Naive B cell (primary cell): ENCODE measurements around the gene FSIP1. TPM values are rescaled to one million over a fixed set of nuclear protein-coding genes. Genes with fewer than 3 reads are reported as not detected.

ENCODE experiments used
- ATAC-seq, 2 donors: fragments of 150-1000 bp; cut with Tn5 transposase; 2 replicates each; pipeline ENCODE4 v1.10.0; 2021; ENCODE audit warnings: low read depth in 2 of 2, mild to moderate bottlenecking in 2 of 2, moderate library complexity in 2 of 2
- DNase-seq: peaks from one replicate; pipeline ENCODE4 v3.0.0; 2022
- H3K27ac Mint-ChIP-seq, 6 donors: one replicate each; pipeline ENCODE4 v1.8.0; 2020 to 2022; ENCODE audit warnings: mild to moderate bottlenecking in 6 of 6, mixed read lengths in 6 of 6, moderate library complexity in 5 of 6, inconsistent platforms in 2 of 6
- H3K27me3 Mint-ChIP-seq, 3 donors: one replicate each; pipeline ENCODE4 v1.8.0; 2021 to 2022; ENCODE audit warnings: mixed read lengths in 3 of 3, mild to moderate bottlenecking in 1 of 3
- H3K36me3 Mint-ChIP-seq, 2 donors: one replicate each; pipeline ENCODE4 v1.8.0; 2020 to 2022; ENCODE audit warnings: mixed read lengths in 2 of 2, inconsistent platforms in 1 of 2, mild to moderate bottlenecking in 1 of 2
- H3K4me1 Mint-ChIP-seq, 3 donors: one replicate each; pipeline ENCODE4 v1.8.0; 2020 to 2022; ENCODE audit warnings: mixed read lengths in 3 of 3, inconsistent platforms in 1 of 3, mild to moderate bottlenecking in 1 of 3, moderate library complexity in 1 of 3
- H3K4me3 Mint-ChIP-seq, 8 donors: one replicate each; pipeline ENCODE4 v1.8.0; 2020 to 2022; ENCODE audit warnings: mild to moderate bottlenecking in 8 of 8, mixed read lengths in 8 of 8, moderate library complexity in 8 of 8, inconsistent platforms in 2 of 8
- H3K9me3 Mint-ChIP-seq, 7 donors: one replicate each; pipeline ENCODE4 v1.8.0; 2020 to 2022; ENCODE audit warnings: mixed read lengths in 7 of 7, mild to moderate bottlenecking in 5 of 7, inconsistent platforms in 2 of 7, moderate library complexity in 1 of 7
- polyA plus RNA-seq, 6 donors: library from polyadenylated mRNA; unstranded; fragments of 300-500 nt; fragmentation: Illumina TruSeq; gene quantifications; one replicate each; pipeline ENCODE4 v1.2.3, GENCODE V29; 2021; ENCODE audit warnings: low read depth in 6 of 6

FSIP1 gene
- polyA plus RNA-seq, 6 donors from 2014 or later = 0.14 to 0.44 (median 0.27) TPM

DNA sequence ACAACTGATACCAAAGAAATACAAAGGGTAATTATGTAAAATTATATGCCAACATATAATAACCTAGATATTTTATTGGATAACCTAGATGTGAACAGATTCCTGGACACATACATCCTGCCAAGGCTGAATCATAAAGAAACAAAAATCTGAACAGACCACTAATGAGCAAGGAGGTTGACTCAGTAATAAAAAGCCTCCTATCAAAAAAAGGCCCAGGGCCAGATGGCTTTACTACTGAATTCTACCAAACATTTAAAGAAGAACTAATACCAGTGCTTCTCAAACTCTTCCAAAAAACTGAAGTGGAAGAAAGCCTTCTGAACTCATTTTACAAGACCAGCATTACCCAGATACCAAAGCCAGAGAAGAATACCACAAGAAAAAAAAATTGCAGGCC, 169.4 kb downstream of the FSIP1 start:
- Mint-ChIP-seq H3K4me3 (no peak overlapping the region), H3K36me3 (peaks cover 9 to 28% of the 10 kb centered on the region in 2 donors), H3K27ac (no peak overlapping the region), H3K4me1 (no peaks in the 10 kb centered on the region), H3K9me3 (peaks cover 8 to 49% (median 31%) of the 10 kb centered on the region in 7 donors), H3K27me3 (no peaks in the 10 kb centered on the region)
- ATAC-seq (no peak), DNase-seq (no peak)

- peaks cover 8 to 58% (median 32%) of the 10 kb centered on the region in 7 donors for H3K9me3 Mint-ChIP-seq
- H3K4me3 Mint-ChIP-seq = no peak overlapping the region
- H3K36me3 Mint-ChIP-seq = peaks cover 9 to 28% of the 10 kb centered on the region in 2 donors
- peaks cover 5 to 12% (median 8%) of the 10 kb centered on the region in 3 donors for H3K27me3 Mint-ChIP-seq
- H3K27ac Mint-ChIP-seq = no peak overlapping the region
- ATAC-seq (no peak), DNase-seq (no peak)
- H3K4me1 Mint-ChIP-seq = no peaks in the 10 kb centered on the region
Observed at GRCh38 chr15:39610665-39611064, 172.0 kb downstream of the FSIP1 start.

DNA sequence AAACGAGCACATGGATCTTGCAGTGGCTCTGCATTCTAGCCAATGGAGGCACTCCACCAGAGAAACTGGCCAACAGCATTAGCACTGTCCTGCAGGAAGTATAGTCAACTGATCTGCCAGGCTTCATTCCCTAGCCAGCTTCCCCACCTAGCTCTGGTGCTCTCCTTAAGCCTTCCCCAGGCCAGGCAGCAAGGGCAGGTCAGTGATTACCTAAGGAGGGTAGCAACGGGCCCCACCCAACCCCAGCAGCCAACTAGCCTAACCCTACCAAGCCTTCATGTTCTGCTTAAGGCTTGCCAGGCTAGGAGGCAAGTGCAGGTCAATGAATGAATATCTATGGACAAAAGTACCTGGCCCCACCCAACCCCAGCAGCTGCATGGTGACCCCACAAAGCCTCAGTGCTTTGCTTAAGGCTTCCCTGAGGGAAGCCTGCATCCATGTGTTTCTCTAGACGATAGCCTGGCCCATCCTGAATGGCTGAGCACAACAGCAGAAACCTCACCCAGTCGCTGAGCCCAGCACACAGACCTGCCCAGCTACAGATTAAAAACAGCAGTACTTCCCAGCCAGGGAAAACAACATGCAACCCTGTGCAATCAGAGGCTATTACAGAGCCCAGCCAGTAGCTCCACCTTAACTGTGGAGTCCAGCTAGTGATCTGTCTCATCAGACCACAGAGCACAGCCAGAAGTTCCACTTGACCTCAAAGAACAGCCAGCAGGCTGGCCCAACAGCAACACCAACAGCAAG, 173.3 kb downstream of the FSIP1 start:
- Mint-ChIP-seq H3K27ac (no peak overlapping the region), H3K36me3 (peaks cover 9 to 28% of the 10 kb centered on the region in 2 donors), H3K4me1 (no peaks in the 10 kb centered on the region), H3K9me3 (peaks cover 8 to 58% (median 30%) of the 10 kb centered on the region in 7 donors), H3K27me3 (peaks cover 5 to 12% (median 8%) of the 10 kb centered on the region in 3 donors), H3K4me3 (no peak overlapping the region)
- DNase-seq (no peak), ATAC-seq (no peak)

DNA sequence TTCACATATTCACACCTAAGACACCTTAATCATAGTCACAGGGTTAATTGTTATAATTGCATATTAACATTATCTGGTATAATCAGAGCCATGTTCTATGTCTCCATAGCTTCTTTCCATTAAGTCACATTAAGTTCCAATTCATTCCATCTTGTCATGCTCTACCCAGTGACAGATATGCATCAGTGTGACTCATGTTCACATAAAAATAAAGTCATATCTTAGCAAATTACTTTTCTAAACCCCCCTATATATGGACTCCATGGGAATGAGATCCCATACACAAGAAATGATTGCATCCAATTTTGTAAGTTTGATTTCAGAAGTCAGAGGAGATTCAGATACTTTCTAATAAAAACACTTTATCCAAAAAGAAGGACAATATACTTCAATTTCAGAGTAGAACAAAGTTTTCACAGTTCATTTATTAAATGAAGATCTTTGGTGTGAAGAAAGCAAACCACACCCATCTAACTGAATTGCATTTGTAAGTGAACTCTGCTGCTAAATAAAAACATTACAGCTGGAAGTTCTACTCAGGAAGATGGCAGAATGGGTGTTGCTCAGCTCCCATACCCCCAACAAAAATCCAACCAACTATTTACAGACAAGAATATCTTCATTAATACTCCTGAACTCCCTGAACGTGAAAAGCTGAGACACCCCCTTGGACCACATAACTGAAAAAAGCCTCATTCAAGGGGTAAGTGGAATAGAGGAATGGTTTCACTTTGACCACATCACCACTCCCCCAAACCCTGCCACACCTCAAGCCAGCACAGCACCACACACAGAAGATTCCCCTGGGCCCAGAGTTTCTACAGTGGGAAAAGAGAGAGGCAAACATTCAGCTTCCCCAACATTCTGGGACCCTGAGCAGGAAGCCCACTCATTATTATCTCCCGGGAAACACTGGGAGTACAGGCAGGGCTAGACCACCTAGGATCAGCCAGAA, 174.2 kb downstream of the FSIP1 start:
- H3K27ac Mint-ChIP-seq = no peak overlapping the region
- peaks cover 8 to 50% (median 29%) of the 10 kb centered on the region in 7 donors for H3K9me3 Mint-ChIP-seq
- no peak overlapping the region for H3K4me3 Mint-ChIP-seq
- H3K36me3 Mint-ChIP-seq = peaks cover 9 to 24% of the 10 kb centered on the region in 2 donors
- ATAC-seq (no peak), DNase-seq (no peak)
- peaks cover 5 to 12% (median 8%) of the 10 kb centered on the region in 3 donors for H3K27me3 Mint-ChIP-seq
- no peaks in the 10 kb centered on the region for H3K4me1 Mint-ChIP-seq

- Mint-ChIP-seq H3K27ac (no peak overlapping the region), H3K27me3 (peaks cover 8 to 22% (median 9%) of the 10 kb centered on the region in 3 donors), H3K4me3 (no peak overlapping the region), H3K4me1 (no peaks in the 10 kb centered on the region), H3K36me3 (no peaks in the 10 kb centered on the region), H3K9me3 (peaks cover 0 to 27% (median 9%) of the 10 kb centered on the region in 7 donors)
- ATAC-seq (no peak), DNase-seq (no peak)
Observed at GRCh38 chr15:39605146-39605545, 177.5 kb downstream of the FSIP1 start.

DNA sequence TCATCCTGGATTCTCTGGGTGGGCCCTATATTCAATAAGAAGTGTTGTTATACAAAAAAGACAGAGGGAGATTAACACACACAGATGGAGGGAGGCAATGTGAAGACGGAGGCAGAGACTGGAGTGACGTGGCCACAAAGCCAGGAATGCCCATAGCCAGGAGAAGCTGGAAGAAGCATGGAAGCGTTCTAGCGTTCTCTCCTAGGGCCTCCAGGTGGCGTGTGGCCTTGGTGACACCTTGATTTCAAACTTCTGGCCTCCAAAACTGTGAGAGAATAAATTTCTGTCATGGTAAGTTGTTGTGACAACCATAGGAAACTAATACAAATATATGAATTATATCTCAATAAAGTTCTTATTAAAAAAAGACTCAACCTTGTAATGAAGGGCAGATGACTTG, 180.5 kb downstream of the FSIP1 start:
- no peaks in the 10 kb centered on the region for H3K4me1 Mint-ChIP-seq
- H3K4me3 Mint-ChIP-seq = no peak overlapping the region
- no peak for ATAC-seq

DNA sequence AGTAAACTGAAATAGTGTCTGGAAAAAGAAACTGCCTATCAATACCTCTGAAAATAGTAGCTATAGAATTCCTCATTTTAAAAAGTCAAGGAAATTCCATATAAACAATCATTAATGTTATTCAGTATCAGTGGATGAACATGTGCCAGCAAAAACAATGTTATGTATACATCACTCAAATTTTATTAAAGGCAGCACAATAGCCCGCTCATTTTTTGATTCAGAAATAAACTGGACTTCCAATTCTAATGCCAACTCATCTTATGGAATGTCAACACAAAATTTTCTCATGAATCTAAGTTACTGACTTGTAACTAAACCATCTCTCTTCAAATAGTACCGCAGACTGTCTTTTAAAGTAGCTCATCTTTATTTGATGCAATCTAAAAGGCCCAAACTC, 182.8 kb downstream of the FSIP1 start:
- no peak for DNase-seq
- no peak for ATAC-seq
- Mint-ChIP-seq H3K4me1 (no peaks in the 10 kb centered on the region), H3K9me3 (no peaks in the 10 kb centered on the region), H3K36me3 (no peaks in the 10 kb centered on the region), H3K27me3 (peaks cover 5 to 18% (median 6%) of the 10 kb centered on the region in 3 donors), H3K4me3 (no peak overlapping the region), H3K27ac (no peak overlapping the region)

More for the DNA sequence above, 180.5 kb downstream of the FSIP1 start:
- Mint-ChIP-seq H3K36me3 (no peaks in the 10 kb centered on the region), H3K27me3 (peaks cover 5 to 25% (median 9%) of the 10 kb centered on the region in 3 donors), H3K9me3 (no peaks in the 10 kb centered on the region), H3K27ac (no peak overlapping the region)
- DNase-seq = no peak

- H3K4me1 Mint-ChIP-seq = no peaks in the 10 kb centered on the region
- H3K36me3 Mint-ChIP-seq = no peaks in the 10 kb centered on the region
- no peak for ATAC-seq
- no peaks in the 10 kb centered on the region for H3K9me3 Mint-ChIP-seq
- H3K27ac Mint-ChIP-seq = no peak overlapping the region
- peaks cover 5 to 18% (median 6%) of the 10 kb centered on the region in 3 donors for H3K27me3 Mint-ChIP-seq
- H3K4me3 Mint-ChIP-seq = no peak overlapping the region
- DNase-seq = no peak
Observed at GRCh38 chr15:39598958-39599845, 183.4 kb downstream of the FSIP1 start.

- H3K9me3 Mint-ChIP-seq = no peaks in the 10 kb centered on the region
- no peak overlapping the region for H3K27ac Mint-ChIP-seq
- no peaks in the 10 kb centered on the region for H3K36me3 Mint-ChIP-seq
- no peak overlapping the region for H3K4me3 Mint-ChIP-seq
- peaks cover 5 to 18% (median 6%) of the 10 kb centered on the region in 3 donors for H3K27me3 Mint-ChIP-seq
- no peak for ATAC-seq
- no peak for DNase-seq
- H3K4me1 Mint-ChIP-seq = no peaks in the 10 kb centered on the region
Observed at GRCh38 chr15:39598186-39598850, 184.3 kb downstream of the FSIP1 start.

GRCh38 chr15:39597751-39598185, 184.9 kb downstream of the FSIP1 start:
- no peaks in the 10 kb centered on the region for H3K36me3 Mint-ChIP-seq
- H3K27ac Mint-ChIP-seq = no peak overlapping the region
- no peaks in the 10 kb centered on the region for H3K9me3 Mint-ChIP-seq

DNA sequence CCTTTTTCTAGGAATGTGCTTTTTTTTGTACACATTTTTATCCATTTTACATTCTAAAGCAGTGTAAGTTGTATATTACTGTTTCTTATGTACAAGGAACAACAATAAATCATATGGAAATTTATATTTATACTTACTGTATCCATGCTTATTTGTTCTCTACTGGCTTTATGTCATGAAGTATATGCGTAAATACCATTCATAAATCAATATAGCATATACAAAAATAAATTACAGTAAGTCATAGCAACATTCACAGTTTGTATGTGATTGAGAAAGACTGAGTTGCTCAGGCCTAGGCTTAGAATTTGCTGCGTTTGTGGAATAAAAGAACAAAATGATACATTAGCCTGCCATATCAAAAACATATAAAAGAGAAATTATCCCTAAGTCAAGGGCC, 185.3 kb downstream of the FSIP1 start:
- no peak for ATAC-seq
- Mint-ChIP-seq H3K4me3 (no peak overlapping the region), H3K36me3 (no peaks in the 10 kb centered on the region), H3K9me3 (no peaks in the 10 kb centered on the region), H3K27me3 (peaks cover 0 to 18% (median 6%) of the 10 kb centered on the region in 3 donors), H3K4me1 (no peaks in the 10 kb centered on the region), H3K27ac (no peak overlapping the region)
- no peak for DNase-seq

More at GRCh38 chr15:39597751-39598185, 184.9 kb downstream of the FSIP1 start:
- Mint-ChIP-seq H3K4me1 (no peaks in the 10 kb centered on the region), H3K4me3 (no peak overlapping the region), H3K27me3 (peaks cover 3 to 18% (median 6%) of the 10 kb centered on the region in 3 donors)
- no peak for DNase-seq
- ATAC-seq = no peak

- H3K9me3 Mint-ChIP-seq = no peaks in the 10 kb centered on the region
- ATAC-seq (no peak), DNase-seq (no peak)
- peaks cover 0 to 16% (median 6%) of the 10 kb centered on the region in 3 donors for H3K27me3 Mint-ChIP-seq
- H3K36me3 Mint-ChIP-seq = no peaks in the 10 kb centered on the region
- no peak overlapping the region for H3K4me3 Mint-ChIP-seq
- H3K27ac Mint-ChIP-seq = no peak overlapping the region
- no peaks in the 10 kb centered on the region for H3K4me1 Mint-ChIP-seq
Observed at GRCh38 chr15:39596358-39597051, 186.1 kb downstream of the FSIP1 start.
